ENCODE results near the gene CISD2.
A peak's percentile ranks its signal among the peaks of the same experiment; 100 is the strongest.
"Not testable (repeated sequence)": the region's sequence is repeated elsewhere in the genome, so short reads cannot be mapped to it uniquely, and the experiment has no call there.

CISD2 gene

GRCh38 chr4:102850370-102850769 is 18.4 kb upstream of the CISD2 start:
- DNase-seq (ENCODE audit: low spot score): no peak

DNA sequence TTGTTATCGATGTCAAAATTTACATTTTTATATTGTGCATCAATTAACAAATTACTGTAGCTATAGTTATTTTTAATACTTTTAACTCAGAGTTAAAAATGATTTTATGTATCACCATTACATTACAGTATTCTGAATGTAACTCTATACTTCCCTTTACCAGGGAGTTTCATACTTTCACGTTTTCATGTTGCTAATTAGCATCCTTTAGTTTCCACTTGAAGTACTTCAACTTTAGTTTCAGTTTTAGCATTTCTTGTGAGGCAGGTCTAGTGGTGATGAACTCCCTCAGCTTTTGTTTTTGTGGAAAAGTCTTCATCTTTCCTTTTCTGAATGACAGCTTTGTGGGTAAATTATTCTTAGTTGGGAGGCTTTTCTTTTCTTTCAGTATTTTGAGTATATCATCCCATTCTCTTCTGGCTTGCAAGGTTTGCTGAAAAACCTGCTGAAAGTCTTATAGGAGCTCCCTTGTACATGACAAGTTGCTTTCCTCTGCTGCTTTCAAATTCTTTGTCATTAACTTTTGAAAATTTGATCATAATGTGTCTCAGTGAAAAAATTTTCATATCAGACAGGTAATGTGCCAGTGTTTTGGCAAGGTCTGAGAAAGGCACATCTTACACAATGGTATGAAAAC is 9.8 kb upstream of the CISD2 start:
- no peak for DNase-seq (ENCODE audit: low spot score)

- DNase-seq (ENCODE audit: low spot score): no peak
These were observed 8.0 kb upstream of the CISD2 start for GRCh38 chr4:102860611-102861324.

DNA sequence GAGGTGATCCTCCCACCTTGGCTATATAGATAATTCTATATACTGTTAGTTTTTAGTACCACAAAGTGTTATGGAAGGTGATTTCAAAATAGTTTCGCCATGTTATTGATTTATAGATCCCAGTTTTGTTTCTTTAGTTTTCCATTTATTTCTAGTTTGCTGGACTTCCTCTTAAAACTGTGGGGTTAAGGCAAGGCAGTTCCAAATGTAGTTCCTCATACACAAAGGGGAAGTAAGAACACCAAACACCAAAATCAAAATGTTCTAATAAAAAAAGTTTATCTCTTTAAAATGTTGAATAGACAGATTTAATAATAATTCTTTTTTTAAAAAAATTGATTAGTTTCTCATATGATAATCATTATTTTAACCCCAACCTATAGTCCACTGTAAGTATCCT is 6.8 kb upstream of the CISD2 start:
- no peak for DNase-seq (ENCODE audit: low spot score)

DNA sequence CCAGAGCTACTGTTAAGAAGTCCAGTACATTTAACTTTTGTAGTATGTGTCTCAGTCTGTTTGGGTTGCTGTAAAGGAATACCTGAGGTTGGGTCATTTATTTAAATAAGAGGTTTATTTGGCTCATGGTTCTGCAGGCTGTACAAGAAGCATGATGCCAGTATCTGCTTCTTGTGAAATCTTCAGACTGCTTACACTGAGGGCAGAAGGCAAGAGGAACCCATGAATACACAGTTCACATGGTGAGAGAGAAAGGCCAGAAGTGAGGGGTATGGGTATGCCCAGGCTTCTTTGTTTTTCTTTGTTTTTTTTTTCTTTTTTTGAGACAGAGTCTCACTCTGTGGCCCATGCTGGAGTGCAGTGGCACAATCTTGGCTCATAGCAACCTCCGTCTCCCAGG is 6.0 kb upstream of the CISD2 start:
- no peak for DNase-seq (ENCODE audit: low spot score)

DNA sequence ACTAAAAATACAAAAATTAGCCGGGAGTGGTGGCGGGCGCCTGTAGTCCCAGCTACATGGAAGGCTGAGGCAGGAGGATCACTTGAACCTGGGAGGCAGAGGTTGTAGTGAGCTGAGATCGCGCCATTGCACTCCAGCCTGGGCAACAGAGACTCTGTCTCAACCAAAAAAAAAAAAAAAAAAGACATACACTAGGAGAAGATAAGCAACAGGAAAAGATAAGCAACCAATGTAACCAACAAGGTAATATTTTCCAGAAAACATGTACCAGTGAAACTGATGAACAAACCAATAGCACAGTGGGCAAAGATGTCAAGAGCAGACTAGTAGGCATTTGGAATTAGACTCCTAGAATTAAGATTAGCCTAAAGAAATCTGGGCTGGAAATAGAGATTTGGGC is 3.5 kb upstream of the CISD2 start:
- not testable (repeated sequence) for DNase-seq (ENCODE audit: low spot score)

DNA sequence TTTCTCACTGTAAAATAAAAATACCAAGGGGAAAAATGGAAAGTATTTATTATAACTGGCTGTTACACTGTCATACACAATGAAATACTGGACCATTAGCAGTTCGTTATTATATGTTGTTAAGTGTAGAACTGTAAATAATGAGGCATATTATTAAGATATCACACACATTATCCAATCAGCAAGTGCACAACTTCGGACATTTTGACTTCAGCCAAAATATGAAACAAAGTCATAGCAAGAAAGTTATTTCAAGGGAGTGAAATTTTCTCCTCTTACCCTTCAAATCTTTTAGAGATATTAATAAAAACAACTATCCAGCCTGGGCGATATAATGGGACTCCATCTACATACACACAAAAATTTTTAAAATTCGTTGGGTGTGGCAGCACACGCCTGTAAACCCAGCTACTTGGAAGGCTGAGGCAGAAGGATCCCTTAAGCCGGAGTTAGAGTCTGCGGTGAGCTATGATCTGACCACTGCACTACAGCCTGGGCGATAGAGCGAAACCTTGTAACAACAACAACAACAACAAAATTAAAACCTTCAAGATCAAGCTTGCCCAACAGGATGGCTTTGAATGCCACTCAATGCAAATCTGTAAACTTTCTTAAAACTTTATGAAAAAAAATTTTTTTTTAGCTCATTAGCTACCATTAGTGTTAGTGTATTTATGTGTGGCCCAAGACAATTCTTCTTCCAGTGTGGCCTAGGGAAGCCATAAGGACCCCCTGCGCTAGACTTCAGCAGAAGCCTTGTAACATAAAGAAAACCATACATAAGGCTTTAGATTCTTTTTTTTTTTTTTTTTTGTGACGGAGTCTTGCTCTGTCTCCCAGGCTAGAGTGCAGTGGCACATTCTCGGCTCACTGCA is 1.3 kb upstream of the CISD2 start:
- no peak for DNase-seq (ENCODE audit: low spot score)

GRCh38 chr4:102868153-102868780 is 525 bp upstream of the CISD2 start:
- DNase-seq (ENCODE audit: low spot score): no peak

GRCh38 chr4:102869569-102870197 is 891 bp downstream of the CISD2 start:
- DNase-seq (ENCODE audit: low spot score): peak; percentile 12

DNA sequence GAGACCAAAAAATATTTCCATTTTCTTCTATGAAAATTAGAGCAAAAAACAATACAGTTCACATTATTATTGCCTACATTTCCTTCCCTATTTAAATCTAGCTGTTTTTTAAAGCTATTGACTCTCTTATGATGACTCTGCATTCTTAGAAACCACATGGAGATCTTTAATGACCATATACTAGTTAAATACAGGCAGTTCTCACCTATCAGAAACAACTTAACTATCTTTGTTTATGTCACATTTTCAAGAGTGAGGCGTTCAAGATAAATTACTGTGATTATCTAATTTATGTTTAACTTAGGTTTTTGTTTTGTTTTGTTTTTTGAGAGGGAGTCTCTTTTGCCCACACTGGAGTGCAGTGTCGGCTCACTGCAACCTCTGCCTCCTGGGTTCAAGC is 3.0 kb downstream of the CISD2 start:
- no peak for DNase-seq (ENCODE audit: low spot score)

DNA sequence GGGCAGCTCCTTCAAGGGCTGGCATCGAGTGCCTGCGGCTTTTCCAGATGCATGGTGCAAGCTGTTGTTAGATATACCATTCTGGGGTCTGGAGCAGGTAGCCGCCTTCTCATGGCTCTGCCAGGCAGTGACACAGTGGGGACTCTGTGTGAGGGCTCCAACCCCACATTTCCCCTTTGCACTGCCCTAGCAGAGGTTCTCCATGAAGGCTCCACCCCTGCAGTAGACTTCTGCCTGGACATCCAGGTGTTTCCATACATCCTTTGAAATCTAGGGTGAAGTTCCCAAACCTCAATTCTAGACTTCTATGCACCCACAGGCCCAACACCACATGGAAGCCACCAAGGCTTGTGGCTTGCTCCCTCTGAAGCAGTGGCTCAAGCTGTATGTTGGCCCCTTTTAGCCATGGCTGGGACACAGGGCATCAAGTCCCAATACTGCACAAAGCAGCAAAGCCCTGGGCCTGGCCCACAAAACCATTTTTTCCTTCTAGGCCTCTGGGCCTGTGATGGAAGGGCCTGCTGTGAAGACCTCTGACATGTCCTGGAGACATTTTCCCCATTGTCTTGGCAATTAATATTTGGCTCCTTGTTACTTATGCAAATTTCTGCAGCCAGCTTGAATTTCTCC is 8.8 kb downstream of the CISD2 start:
- not testable (repeated sequence) for DNase-seq (ENCODE audit: low spot score)

GRCh38 chr4:102878349-102878748 is 9.6 kb downstream of the CISD2 start:
- not testable (repeated sequence) for DNase-seq (ENCODE audit: low spot score)

GRCh38 chr4:102878901-102879300 is 10.1 kb downstream of the CISD2 start:
- no peak for DNase-seq (ENCODE audit: low spot score)

DNA sequence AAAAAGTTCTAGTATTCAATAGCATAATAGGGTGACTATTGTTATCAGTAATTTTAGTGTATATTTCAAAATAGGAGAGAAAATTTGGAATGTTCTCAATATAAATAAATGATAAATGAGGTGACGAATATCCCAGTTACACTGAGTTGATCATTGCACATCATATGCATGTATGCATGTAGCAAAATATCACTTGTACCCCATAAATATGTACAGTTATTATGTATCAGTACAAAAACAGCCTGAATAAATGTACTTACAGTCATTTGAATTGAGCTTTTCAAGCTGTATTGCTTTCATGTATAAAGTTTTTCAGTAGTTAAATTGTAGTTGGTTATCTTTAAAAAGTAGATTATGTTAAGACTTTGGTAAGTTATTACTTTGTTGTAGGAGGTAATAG is 12.6 kb downstream of the CISD2 start:
- no peak for DNase-seq (ENCODE audit: low spot score)

DNA sequence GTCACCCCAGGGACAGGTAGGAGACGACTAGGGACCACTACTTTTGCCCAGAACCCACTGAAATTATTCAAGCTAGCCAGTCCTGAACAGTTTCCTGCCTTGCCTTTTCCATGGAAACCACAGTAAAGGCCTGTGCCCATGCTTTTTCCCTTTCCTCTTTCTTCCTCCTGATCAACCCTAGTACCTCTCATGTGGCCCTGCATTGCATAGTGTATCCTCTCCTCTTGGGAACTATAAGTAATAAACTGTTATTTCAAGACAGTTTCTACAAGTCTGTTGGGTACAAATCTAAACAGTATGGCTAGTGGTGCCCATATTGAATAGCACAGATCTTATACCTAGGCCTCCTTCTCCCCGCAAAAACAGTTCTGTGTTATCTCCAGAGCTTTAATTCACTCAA is 14.5 kb downstream of the CISD2 start:
- no peak for DNase-seq (ENCODE audit: low spot score)

DNA sequence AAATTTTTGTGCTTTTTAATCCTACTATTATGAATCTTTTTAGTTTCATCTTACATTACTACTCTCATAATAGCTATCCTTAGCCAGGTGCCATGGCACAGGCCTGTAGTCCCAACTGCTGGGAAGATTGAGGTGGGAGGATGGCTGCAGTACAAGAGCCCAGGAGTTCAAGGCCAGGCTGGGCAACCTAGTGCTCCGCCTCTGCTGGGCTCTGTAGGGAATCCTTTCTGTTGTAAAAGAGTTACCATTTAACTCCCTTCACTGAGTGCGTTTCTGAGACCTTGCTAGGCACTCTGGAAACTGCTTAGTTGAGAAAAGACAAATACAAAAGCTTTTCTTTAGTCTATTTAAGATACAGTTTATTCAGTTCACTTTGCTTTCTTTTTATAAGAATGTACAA is 19.8 kb downstream of the CISD2 start:
- not testable (repeated sequence) for DNase-seq (ENCODE audit: low spot score)

- not testable (repeated sequence) for DNase-seq (ENCODE audit: low spot score)
These were observed 21.1 kb downstream of the CISD2 start for GRCh38 chr4:102889866-102890265.

DNA sequence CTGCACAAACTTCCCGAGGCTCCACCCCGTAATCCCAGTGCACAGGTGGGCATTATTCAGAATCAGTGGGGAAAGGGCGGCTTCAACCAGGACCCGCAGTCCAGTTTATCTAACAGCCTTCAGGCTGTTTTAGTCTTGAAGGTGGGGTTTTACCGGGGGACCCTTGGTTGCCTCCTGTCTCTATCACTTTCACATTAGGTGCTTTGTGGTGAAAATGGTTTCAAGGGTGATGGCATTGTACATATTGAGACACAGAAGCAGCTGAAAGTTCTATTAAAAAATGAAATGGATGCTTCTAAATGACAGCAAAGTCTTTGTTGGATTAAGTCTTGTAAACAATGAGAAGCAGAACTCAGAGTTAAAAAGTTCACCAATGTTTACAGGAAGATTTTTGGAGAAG is 27.8 kb downstream of the CISD2 start:
- DNase-seq (ENCODE audit: low spot score): not testable (repeated sequence)

DNA sequence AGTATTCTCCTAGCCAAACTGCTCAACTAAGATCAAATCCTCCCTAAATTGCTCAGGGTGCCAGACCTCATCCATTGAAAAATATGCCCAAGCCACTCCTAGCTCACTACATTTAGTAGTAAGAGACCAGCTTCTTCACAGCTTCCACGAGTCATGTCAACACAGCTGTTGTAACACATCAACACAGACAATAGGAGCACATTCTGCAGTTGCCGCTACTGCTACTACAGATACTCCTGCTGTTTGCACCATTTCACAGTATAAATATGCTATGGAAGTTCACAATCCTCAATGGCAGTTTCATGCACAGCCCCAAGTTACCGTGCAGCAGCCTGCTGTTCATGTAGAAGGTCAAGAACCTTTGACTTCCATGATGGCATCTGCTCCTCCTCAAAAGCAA is 28.8 kb downstream of the CISD2 start:
- not testable (repeated sequence) for DNase-seq (ENCODE audit: low spot score)

GRCh38 chr4:102901804-102902203 is 33.0 kb downstream of the CISD2 start:
- no peak for DNase-seq (ENCODE audit: low spot score)

GRCh38 chr4:102918859-102919258 is 50.1 kb downstream of the CISD2 start:
- DNase-seq (ENCODE audit: low spot score): no peak
